ENCODE results near the gene ACTL9.
"Not testable (repeated sequence)": the region's sequence is repeated elsewhere in the genome, so short reads cannot be mapped to it uniquely, and the experiment has no call there.

ACTL9 gene, protein sequence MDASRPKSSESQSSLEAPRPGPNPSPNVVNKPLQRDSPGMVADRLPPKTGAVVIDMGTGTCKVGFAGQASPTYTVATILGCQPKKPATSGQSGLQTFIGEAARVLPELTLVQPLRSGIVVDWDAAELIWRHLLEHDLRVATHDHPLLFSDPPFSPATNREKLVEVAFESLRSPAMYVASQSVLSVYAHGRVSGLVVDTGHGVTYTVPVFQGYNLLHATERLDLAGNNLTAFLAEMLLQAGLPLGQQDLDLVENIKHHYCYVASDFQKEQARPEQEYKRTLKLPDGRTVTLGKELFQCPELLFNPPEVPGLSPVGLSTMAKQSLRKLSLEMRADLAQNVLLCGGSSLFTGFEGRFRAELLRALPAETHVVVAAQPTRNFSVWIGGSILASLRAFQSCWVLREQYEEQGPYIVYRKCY

DNA sequence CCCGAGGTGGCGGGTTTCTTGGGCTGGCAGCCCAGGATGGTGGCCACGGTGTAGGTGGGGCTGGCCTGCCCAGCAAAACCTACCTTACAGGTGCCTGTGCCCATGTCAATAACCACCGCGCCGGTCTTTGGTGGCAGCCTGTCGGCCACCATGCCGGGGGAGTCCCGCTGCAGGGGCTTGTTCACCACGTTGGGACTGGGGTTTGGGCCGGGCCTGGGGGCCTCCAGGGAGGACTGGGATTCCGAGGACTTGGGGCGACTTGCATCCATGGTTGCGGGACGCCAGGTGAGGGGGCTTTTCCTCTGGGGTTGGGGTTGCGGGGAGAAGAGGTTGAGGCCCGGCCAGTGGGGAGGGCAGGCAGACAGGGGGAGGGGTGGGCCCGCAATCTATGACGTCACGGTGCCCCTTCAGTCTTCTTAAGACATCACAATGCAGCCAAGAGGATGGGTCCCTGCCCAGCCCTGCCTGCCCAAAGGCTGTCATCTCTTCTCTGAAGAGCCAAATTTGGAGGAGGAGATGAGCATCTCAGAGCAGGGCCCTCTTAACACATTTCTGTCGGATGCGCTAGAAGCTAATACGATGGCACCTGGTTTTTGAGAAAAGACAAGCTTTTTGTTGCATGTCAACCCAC, at the start of gene ACTL9:
TSS of gene ACTL9 (minus strand) at position 363 of the 631 bp plus-strand sequence. CDS start at position 269, 94 bp downstream.
- DNase-seq (ENCODE audit: low spot score): no peak

DNA sequence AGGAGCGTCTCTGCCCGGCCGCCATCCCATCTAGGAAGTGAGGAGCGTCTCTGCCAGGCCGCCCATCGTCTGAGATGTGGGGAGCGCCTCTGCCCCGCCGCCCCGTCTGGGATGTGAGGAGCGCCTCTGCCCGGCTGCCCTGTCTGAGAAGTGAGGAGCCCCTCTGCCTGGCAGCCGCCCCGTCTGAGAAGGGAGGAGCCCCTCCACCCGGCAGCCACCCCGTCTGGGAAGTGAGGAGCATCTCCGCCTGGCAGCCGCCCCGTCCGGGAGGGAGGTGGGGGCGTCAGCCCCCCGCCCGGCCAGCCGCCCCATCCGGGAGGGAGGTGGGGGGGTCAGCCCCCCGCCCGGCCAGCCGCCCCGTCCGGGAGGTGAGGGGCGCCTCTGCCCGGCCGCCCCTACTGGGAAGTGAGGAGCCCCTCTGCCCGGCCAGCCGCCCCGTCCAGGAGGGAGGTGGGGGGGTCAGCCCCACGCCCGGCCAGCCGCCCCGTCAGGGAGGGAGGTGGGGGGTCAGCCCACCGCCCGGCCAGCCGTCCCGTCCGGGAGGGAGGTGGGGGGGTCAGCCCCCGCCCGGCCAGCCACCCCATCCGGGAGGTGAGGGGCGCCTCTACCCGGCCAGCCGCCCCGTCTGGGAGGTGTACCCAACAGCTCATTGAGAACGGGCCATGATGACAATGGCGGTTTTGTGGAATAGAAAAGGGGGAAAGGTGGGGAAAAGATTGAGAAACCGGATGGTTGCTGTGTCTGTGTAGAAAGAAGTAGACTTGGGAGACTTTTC, 40.9 kb upstream of the ACTL9 start:
- not testable (repeated sequence) for DNase-seq (ENCODE audit: low spot score)

DNA sequence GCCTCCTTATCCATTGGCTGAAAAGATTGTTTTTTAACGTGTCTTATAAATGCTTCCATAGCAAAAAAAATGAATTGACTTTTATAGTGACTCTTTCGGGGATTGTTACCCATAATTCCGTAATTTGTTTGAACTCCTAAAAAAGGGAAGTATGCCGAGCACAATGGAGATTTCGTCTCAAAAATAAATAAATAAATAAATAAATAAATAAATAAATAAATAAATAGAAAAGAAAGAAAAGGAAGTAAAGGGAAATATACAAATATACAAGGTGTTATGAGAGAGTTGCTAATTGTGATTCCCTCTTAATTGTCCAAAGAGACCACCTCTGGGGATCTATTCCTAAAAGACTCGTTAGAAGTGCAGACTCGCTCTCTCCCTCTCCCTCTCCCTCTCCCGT, 39.8 kb upstream of the ACTL9 start:
- DNase-seq (ENCODE audit: low spot score): no peak

DNA sequence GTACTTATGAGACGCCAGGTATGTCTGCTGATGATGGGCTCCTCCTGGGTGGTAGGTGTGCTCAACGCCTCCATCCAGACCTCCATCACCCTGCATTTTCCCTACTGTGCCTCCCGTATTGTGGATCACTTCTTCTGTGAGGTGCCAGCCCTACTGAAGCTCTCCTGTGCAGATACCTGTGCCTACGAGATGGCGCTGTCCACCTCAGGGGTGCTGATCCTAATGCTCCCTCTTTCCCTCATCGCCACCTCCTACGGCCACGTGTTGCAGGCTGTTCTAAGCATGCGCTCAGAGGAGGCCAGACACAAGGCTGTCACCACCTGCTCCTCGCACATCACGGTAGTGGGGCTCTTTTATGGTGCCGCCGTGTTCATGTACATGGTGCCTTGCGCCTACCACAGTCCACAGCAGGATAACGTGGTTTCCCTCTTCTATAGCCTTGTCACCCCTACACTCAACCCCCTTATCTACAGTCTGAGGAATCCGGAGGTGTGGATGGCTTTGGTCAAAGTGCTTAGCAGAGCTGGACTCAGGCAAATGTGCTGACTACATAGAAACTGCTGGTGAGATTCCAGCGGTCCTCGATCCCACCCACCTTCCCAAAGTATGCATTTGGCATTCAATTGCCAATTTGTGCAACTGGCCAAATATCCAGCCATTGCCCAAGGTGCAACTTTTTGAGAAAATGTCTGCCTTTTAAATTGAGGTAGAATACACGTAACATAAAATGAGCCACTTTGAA, 33.0 kb upstream of the ACTL9 start:
- no peak for DNase-seq (ENCODE audit: low spot score)

DNA sequence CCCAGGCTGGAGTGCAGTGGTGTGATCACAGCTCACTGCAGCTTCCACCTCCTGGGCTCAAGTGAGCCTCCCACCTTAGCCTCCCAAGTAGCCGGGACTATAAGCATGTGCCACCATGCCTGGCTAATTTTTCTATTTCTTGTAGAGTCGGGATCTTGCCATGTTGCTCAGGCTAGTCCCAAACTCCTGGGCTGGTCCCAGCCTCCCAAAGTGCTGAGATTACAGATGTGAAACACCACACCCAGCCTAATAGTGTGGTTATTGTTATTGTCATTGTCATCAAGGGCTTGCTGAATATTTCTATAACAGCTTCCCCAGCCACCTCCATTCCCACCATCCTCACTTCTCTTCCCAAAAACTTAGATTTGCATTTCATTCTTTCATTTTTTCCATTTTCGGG, 25.7 kb upstream of the ACTL9 start:
- DNase-seq (ENCODE audit: low spot score): no peak

DNA sequence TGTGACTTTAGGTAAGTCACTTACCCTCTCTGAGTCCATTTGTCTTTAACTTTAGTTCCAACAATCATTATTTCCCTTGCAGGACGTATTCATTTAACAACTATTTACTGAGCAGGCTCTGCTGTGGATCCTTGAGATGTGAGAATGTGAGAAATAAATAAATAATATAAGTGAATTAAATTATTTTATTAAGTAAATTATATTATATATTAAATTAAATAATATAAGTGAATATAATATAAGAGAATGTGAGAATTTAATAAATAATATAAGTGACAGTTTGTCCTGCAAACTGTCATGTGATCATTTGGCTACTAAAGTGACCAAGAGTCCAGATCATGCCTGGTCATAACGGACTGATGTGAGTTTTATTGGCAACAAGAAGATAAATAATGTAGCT, 23.4 kb upstream of the ACTL9 start:
- no peak for DNase-seq (ENCODE audit: low spot score)

DNA sequence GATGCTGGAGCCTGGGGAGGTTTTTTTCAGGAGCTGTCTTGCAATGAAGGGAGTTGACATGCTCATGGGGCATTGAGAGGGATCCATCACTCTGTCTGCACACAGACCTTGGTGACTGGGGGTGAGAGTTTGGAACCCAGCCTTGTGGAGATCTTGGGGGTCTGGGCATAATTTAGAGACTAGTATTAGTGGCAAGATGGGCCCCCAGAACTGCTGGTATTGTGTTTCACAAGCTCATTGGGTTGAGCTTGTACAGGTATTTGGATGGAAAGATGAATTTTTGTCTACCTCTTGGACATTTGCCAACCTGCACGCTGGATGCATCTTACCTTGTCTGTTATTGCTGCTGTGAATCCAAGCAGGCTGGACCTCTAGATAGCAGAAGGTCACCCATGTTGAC, 22.7 kb upstream of the ACTL9 start, which contains the start of gene OR2Z1:
TSS of gene OR2Z1 (plus strand) at position 301 of the 400 bp plus-strand sequence. CDS start 9,395 bp downstream, outside the sequence.
- DNase-seq (ENCODE audit: low spot score): no peak

DNA sequence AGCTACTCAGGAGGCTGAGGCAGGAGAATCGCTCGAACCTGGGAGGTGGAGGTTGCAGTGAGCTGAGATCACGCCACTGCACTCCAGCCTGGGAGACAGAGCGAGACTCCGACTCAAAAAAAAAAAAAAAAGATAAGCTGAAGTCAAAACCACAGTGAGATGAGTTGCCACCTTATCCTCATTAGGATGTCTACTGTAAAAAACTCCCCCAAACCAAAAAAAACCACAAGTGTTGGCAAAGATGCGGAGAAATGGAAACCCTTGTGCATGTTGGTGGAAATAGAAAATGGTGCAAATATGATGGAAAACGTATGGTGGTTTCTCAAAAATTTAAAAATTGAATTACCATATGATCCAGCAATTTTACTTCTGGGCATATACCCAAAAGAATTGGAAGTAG, 11.7 kb upstream of the ACTL9 start:
- not testable (repeated sequence) for DNase-seq (ENCODE audit: low spot score)

DNA sequence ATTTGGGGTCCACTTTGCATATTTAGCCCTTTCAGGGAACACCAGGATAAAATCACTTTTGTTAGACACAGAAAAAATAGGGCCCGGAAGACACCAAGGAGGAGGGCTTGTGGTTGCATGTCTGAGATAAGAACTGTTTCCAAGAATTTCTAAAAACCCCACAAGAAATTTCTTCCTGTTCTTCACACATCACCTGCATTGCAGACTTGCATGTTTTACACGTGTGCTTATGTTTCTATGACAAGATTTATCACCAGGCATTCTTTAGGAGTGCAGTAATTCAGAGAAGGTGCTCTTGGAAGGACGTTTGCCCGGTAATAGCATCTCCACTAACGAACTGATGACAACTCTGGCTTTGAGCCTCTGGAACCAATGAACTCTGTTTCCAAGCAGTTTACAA, 7.1 kb upstream of the ACTL9 start:
- no peak for DNase-seq (ENCODE audit: low spot score)

DNA sequence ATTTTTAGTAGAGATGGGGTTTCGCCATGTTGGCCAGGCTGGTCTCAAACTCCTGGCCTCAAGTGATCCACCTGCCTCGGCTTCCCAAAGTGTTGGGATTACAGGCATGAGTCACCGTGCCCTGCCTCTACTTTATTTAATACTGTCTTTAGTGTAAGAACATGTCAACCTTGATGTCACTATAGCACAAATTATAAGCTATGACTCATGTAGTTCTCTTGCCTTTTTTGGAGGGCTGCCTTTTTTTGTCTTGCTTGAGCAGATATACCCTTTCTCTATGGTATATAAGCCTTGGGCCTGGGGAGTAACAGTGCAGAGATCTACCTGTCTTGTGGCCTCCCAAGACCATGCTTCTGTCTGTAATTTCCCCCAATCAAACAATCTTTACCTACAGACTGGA, 6.7 kb upstream of the ACTL9 start:
- DNase-seq (ENCODE audit: low spot score): not testable (repeated sequence)

DNA sequence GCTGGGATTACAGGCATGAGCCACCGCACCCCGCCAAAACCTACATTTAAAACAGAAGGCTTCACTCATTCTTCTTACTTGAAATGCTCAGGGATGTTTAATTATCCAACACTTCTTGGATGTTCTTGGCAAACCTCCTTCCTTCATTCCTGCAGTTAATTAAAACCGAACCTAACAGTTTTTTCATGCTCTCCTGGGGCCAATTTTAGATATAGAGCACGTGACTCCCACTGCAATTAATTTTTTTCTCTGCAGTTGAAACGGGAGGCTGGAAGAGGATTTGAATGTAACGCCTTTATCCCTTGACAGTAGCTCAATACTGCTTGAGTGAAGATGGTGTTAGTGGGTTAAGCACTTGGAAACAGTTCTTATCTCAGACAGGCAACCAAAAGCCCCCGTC, 4.6 kb upstream of the ACTL9 start:
- no peak for DNase-seq (ENCODE audit: low spot score)

DNA sequence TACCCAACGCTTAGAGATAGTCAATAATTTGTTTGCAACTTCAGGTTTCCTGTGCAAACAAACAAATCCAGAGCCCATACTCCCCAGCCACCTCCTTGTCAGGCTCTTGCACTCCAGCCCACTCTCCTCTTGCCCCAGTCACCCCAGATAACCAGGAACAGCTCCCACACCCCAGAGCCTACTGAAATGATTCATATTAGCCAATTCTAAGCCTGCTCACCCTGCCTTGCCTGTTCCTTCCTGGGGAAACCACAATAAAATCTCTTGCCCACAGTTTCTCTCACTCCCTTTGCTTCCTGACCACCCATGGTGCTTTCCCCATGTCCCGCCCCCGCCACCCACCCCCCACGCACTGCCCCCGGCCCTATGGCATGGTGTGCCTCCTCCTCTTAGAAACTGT, 3.8 kb upstream of the ACTL9 start:
- no peak for DNase-seq (ENCODE audit: low spot score)

DNA sequence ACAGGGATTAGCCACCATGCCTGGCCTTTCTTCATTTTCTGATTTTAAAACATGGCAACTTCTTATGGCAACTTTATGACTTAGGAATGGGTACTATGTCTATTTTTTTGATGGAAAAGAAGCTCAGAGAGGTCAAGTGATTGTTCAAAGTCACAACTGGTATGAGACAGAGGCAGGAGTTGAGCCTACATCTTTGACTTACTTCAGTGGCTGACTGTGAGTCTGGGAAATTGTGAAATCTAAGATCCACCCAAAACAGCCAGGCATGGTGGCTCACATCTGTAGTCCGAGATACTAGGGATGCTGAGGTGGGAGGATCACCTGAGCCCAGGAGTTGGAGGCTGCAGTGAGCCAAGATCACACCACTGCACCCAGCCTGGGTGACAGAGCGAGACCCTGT, 2.4 kb upstream of the ACTL9 start:
- no peak for DNase-seq (ENCODE audit: low spot score)

DNA sequence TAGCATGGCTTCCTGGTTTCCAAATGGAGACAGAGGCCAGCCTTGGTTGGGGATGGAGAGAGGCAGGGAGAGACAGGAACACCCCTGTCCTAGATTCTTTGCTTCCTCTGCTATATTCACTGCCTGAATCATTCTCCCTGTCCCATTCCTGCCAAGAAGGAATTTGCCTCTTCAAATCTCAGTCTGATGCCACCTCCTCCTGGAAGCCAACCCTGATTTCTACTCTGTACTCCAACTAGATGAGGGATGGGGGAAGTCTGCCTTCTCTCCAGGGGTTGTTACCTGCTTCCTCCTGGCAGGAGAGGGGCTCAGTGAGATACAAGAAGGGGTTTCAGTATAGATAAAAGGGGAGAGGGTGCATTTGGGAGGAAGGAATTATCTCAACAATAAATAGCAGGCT, 1.3 kb upstream of the ACTL9 start:
- no peak for DNase-seq (ENCODE audit: low spot score)

DNA sequence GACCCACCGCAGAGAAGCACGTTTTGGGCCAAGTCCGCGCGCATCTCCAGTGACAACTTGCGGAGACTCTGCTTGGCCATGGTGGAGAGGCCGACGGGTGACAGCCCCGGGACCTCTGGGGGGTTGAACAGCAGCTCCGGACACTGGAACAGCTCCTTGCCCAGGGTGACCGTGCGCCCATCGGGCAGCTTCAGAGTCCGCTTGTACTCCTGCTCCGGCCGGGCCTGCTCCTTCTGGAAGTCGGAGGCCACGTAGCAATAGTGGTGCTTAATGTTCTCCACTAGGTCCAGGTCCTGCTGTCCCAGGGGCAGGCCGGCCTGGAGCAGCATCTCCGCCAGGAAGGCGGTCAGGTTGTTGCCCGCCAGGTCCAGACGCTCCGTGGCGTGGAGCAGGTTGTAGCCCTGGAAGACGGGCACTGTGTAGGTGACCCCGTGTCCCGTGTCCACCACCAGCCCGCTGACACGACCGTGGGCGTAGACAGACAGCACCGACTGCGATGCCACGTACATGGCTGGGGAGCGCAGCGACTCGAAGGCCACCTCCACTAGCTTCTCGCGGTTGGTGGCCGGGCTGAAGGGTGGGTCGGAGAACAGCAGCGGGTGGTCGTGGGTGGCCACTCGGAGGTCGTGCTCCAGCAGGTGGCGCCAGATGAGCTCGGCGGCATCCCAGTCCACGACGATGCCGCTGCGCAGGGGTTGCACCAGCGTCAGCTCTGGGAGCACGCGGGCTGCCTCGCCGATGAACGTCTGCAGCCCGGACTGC, 743 bp downstream of the ACTL9 start:
- DNase-seq (ENCODE audit: low spot score): peak; percentile 56

DNA sequence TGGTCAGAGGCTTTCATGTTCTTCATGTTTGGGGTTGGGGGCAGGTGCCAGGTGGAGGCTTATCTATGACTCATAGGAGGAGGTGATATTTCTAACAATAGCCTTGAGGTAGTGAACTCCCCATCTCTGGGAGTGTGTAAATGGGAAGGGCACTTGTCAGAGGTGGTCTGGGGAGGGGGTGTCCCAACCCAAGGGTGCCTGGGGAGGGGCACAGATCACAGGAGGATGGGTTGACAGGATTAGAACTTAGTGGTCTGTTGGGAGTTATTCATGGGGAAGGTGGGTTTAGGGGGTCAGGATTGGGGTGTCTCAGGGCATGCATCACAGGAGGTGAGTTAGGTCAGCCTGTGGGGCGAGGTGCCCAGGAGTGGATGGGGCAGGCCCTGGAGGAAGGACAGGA, 1.6 kb downstream of the ACTL9 start:
- DNase-seq (ENCODE audit: low spot score): no peak

DNA sequence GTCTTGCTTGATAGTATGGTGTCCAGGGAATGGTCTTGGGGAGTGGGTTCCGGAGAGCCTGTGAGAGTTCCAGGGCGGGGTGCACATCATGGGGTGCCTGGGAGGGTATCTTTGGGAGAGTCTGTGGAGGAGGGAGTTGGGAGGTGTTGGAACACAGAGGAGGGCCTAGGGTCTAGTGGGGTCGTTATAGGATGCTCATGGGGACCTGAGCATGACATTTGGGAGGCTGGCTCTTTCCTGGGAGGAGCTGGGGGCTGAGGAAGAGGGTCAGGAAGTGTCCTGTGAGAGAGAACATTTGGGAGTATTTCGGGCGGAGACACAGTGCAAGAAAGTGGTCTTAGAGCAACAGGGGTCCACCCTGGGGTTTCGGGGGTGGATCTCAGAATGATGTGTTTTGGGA, 2.7 kb downstream of the ACTL9 start:
- no peak for DNase-seq (ENCODE audit: low spot score)

DNA sequence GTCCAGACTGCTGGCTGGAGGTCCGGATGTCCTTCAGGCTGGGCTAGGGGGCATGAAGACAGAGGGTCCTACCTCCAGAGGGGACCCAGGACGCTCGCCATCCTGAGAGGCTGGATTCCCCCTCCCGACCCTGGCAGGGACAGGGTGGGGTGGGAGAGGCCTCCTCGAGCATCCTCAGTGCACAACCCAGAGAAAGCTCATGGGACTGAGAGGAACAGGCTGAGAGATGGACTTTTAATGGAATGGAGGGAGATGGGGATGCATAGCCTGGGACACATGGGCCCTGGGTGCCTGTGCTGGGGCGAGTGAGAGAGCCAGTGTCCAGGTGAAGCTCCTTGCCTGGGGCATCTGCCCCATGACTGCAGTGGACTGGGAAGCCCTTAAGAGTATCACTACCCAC, 3.1 kb downstream of the ACTL9 start:
- no peak for DNase-seq (ENCODE audit: low spot score)

DNA sequence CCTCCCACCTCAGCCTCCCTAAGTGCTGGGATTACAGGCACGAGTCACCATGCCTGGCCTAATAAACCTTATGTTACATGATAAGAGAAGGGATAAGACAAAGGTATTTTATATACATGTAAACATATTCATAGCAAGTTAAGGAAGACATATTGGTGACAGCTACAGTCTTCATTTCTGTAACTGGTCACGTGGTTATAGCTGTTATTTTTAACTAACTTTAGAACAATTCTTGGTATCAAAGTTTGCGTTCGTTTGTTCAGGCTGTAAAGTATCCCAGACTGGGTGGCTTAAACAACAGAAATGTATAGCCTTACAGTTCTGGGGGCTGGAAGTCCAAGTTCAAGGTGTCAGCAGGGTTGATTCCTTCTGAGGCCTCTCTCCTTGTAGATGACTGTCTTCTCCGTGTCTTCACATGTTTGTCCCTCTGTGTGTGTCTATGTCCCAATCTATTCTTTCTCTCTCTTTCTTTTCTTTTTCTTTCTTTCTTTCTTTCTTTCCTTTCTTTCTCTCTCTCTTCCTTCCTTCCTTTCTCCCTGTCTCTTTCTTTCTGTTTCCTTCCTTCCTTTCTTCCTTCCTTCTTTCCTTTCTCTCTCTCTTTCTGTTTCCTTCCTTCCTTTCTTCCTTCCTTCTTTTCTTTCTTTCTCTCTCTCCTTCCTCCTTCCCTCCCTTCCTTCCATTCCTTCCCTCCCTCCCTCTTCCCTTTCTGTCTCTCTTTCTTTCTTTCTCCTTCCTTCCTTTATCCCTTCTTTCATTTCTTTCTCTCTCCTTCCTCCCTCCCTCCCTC, 7.6 kb downstream of the ACTL9 start:
- DNase-seq (ENCODE audit: low spot score): no peak

DNA sequence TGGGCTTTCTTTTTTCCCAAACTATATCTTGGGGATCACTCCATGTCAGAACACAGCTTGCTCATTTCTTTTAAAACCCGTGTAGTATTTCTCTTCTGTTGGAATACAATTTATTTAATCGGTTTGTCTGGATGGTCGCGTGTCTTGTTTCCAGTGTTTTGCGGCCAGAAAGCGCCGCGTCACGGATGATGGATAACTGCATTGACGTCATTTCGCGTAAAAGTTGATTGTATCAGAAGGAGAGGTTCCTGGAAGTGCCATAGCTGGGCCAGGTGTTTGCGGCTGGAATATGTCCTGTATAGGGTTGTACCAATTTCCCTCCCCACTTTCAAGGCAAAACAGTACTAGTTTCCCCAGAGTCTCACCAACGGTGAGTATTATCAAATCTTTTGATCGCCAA, 9.7 kb downstream of the ACTL9 start:
- no peak for DNase-seq (ENCODE audit: low spot score)

DNA sequence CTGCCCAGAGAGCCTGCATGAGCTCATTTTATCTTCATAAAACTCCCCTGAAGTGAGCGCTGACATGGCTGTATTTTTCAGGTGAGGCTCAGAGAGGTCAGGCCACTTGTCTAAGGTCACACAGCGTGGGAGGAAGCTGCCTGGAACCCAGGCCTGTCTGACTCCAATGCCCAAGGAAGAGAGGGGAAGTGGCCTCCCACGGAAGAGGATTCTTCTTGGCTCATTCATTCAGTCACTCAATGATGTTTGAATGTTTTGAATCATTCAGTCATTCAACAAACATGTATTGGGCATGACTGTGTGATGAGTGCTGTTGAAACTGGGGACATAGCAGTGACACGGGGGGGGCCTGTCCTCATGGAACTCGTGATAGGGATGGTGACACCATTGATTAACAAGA, 12.0 kb downstream of the ACTL9 start:
- DNase-seq (ENCODE audit: low spot score): no peak

Measured in D341Med (cell line).